Cardiac muscle cell (in vitro differentiated cells and primary cell): ENCODE results near the gene BUD31. TPM values are rescaled to one million over a fixed set of nuclear protein-coding genes. Genes with fewer than 3 reads are reported as not detected.
"Not testable (repeated sequence)": the region's sequence is repeated elsewhere in the genome, so short reads cannot be mapped to it uniquely, and the experiment has no call there.

Experiments used
- DNase-seq, 2 donors: peaks; one replicate each; pipeline versions ENCODE4 v3.0.0 to v3.0.0-alpha.2; 2010 to 2017; ENCODE audit warnings: low read depth in 1 of 2, low spot score in 1 of 2
- H3K27ac ChIP-seq: fragments of 200-600 bp; sonication (generic); 2 replicates; pipeline ENCODE4 v1.5.1; 2016
- H3K27me3 ChIP-seq: fragments of 200-600 bp; sonication (generic); 2 replicates; pipeline ENCODE4 v1.6.0; 2016; ENCODE audit warnings: control low read depth
- H3K36me3 ChIP-seq: fragments of 200-600 bp; sonication (generic); 2 replicates; pipeline ENCODE4 v1.5.1; 2016; ENCODE audit warnings: control low read depth
- H3K4me1 ChIP-seq: fragments of 200-600 bp; sonication (generic); 2 replicates; pipeline ENCODE4 v1.8.1; 2017; ENCODE audit warnings: low read depth, mild to moderate bottlenecking, mixed run types
- H3K4me3 ChIP-seq: fragments of 200-600 bp; sonication (generic); 2 replicates; pipeline ENCODE4 v1.5.1; 2016; ENCODE audit warnings: mild to moderate bottlenecking
- H3K9me3 ChIP-seq: fragments of 200-600 bp; sonication (generic); 2 replicates; pipeline ENCODE4 v1.5.1; 2017; ENCODE audit warnings: low read depth, mild to moderate bottlenecking, control low read depth
- polyA plus RNA-seq: library from polyadenylated mRNA; unstranded; fragments of >200 nt; fragmentation: Nextera tagmentation; extraction: Ambion mirVana; gene quantifications from 2 replicates; pipeline ENCODE4 v1.2.1, GENCODE V29; 2016
- total RNA-seq: library from RNA; depleted of rRNA; stranded (reverse); fragments of >200 nt; gene quantifications from 2 replicates; pipeline ENCODE4 v1.2.3, GENCODE V29; 2016
- TF ChIP-seq, protein P1 (sequence below): IDR thresholded peaks from 2 replicates; pipeline ENCODE4 v1.5.1; 2012; ENCODE audit warnings: low read depth, mild to moderate bottlenecking, low read length

The BUD31 gene
- total and polyA plus RNA-seq, 2 experiments from 2014 or later = 66.9 to 193 TPM

DNA sequence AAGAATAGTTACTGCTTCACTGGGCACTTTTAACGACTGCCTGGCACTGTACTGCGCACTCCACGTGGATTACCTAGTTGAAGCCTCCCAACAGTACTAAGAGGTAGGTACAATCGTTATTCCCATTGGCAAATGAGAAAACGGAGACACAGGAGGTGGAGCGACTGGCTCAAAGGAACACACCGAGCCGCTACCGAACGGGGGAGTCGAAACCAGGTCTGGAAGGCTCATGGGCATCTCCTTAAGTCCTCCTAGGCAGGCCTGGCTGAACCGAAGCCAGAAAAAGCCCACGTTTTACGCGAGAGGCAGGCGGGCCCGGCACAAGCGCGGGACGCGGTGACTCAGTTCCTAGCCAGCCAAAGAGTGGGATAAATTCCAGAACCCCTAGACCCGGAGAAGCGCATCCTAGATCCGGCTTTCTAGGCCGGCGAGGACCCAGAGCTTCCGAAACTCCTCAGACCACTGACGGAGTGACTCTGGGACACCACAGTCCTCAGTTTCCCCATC, 844 bp upstream of the BUD31 start:
- TF ChIP-seq, protein P1, sequence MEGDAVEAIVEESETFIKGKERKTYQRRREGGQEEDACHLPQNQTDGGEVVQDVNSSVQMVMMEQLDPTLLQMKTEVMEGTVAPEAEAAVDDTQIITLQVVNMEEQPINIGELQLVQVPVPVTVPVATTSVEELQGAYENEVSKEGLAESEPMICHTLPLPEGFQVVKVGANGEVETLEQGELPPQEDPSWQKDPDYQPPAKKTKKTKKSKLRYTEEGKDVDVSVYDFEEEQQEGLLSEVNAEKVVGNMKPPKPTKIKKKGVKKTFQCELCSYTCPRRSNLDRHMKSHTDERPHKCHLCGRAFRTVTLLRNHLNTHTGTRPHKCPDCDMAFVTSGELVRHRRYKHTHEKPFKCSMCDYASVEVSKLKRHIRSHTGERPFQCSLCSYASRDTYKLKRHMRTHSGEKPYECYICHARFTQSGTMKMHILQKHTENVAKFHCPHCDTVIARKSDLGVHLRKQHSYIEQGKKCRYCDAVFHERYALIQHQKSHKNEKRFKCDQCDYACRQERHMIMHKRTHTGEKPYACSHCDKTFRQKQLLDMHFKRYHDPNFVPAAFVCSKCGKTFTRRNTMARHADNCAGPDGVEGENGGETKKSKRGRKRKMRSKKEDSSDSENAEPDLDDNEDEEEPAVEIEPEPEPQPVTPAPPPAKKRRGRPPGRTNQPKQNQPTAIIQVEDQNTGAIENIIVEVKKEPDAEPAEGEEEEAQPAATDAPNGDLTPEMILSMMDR = no peak
- H3K4me3 ChIP-seq = peak overlapping the region; percentile 89
- peaks cover 15% of the 10 kb centered on the region for H3K4me1 ChIP-seq
- H3K36me3 ChIP-seq = peaks cover 29% of the 10 kb centered on the region
- H3K27me3 ChIP-seq = no peaks in the 10 kb centered on the region
- peak; percentile 40 to 82 for DNase-seq
- H3K9me3 ChIP-seq = no peaks in the 10 kb centered on the region
- peak overlapping the region; percentile 98 for H3K27ac ChIP-seq

DNA sequence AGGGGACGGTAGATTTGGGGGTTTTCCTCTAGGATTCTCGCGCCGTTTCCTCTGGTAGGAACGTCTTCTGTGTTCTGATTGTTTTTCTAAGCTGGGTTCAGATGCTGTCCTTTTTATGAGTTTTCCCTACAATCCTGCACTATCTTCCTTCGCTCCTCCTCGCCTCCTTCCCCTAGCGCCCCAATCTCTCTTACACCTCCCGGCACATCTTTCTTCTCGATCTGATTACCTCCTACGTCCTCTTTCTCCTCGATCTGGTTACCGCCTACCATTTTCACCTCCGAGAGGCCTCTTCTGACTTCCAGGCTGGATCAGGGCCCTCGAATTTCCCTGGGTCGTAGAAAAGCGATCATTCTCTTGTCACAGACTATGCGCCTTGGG, 413 bp downstream of the BUD31 start:
- TF ChIP-seq, protein P1 = no peak
- H3K27ac ChIP-seq = peak overlapping the region; percentile 98
- H3K27me3 ChIP-seq = no peaks in the 10 kb centered on the region
- peaks cover 34% of the 10 kb centered on the region for H3K36me3 ChIP-seq
- peak in 1 of 2 donors; percentile 23 for DNase-seq
- peaks cover 15% of the 10 kb centered on the region for H3K4me1 ChIP-seq
- H3K9me3 ChIP-seq = no peaks in the 10 kb centered on the region
- H3K4me3 ChIP-seq = peak overlapping the region; percentile 89

DNA sequence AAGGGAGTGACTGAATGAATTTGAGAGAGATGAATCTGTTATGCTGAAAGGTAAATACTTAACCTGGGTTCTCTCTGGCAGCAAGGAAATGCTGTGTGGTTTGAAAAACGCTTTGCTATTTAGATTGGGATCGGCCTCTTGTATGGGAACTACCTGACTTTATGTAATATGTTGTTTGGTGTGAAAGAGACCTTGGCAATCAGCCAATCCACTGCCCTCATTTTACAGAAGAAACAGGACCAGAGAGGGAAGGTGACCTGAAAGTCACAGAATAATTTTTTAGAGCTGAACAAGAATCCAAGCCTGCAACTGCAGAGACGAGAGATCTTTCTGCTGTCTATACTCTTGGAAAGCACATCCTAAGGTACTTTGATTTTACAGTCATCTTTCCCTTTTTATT, 1.0 kb downstream of the BUD31 start:
- DNase-seq = no peak
- Histone ChIP-seq H3K4me1 (peaks cover 15% of the 10 kb centered on the region), H3K36me3 (peaks cover 34% of the 10 kb centered on the region), H3K4me3 (peak overlapping the region; percentile 89), H3K27me3 (no peaks in the 10 kb centered on the region), H3K9me3 (no peaks in the 10 kb centered on the region), H3K27ac (peak overlapping the region; percentile 98)
- TF ChIP-seq, protein P1 = no peak

DNA sequence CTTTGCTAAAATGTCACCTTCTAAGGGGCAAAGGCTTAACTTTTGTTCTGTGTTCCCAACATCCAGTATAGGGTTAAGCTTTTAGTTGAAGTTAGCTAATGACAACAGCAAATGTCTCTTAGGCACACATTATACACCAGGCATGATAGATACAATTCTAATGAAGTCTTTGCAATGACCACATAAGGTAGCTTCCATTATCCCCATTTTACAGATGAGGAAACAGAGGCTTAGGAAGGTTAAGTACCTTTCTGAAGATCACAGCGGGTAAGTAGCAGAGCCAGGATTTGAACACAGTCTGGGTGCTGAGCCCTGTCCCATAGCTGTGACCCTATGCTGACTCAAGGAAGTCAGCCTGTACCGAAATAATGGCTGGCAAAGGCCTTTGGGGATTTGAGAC, 1.9 kb downstream of the BUD31 start:
- no peak overlapping the region for H3K4me3 ChIP-seq
- H3K4me1 ChIP-seq = peaks cover 15% of the 10 kb centered on the region
- H3K36me3 ChIP-seq = peaks cover 34% of the 10 kb centered on the region

DNA sequence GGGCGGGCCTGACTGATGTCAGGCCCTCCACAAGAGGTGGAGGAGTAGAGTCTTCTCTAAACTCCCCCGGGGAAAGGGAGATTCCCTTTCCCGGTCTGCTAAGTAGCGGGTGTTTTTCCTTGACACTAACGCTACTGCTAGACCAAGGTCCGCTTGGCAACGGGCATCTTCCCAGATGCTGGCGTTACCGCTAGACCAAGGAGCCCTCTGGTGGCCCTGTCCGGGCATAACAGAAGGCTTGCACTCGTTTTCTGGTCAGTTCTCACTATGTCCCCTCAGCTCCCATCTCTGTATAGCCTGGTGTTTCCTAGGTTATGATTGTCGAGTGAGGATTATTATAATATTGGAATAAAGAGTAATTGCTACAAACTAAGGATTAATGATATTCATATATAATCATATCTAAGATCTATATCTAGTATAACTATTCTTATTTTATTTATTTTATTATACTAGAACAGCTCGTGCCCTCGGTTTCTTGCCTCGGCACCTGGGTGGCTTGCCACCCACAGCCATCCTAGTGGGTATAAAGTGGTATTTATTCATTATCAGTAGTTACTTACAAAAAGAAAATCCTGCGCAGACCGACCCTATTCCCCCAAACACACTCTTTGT, 6.9 kb downstream of the BUD31 start:
- H3K4me1 ChIP-seq, H3K4me3 ChIP-seq, H3K27me3 ChIP-seq, H3K27ac ChIP-seq, H3K9me3 ChIP-seq: not testable (repeated sequence)
- peak; percentile 50 to 77 for DNase-seq
- H3K36me3 ChIP-seq = peaks cover 68% of the 10 kb centered on the region
- TF ChIP-seq, protein P1 = peak; percentile 68

More for the DNA sequence above, 1.9 kb downstream of the BUD31 start:
- H3K27ac ChIP-seq = no peak overlapping the region
- H3K9me3 ChIP-seq = no peaks in the 10 kb centered on the region
- no peaks in the 10 kb centered on the region for H3K27me3 ChIP-seq
- TF ChIP-seq, protein P1 = no peak
- DNase-seq = no peak
